ENCODE results near the gene RAB40C.

DNA sequence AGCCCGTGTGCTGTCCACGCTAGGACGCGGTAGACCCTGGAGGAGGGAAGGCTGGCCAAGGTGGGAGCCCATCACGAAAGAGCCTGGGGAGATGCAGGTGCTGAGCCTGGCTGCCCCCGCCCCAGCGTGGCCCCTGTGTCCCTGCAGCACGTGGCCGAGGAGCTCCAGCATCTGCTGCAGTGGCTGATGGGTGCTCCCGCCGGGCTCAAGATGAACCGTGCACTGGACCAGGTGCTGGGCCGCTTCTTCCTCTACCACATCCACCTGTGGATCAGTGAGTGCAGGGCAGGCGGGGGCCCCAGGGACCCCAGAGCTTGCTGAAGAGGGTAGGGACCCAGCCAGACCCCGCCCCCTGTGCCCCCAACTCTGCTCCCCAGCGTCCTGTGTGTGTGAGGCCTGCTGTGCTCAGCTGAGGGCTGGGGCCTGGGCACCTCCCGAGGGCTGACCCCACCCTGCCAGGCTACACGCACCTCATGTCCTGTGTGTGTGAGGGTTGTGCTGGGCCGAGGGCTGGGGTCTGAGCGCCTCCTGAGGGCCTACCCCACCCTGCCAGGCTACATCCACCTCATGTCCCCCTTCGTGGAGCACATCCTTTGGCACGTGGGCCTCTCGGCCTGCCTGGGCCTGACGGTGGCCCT is 11.5 kb upstream of the RAB40C start:
- TF ChIP-seq BACH2 (CRISPR knock-in tag; IDR thresholded peaks at IDR 0.05; ENCODE audit: borderline replicate concordance) (no peak), TCF4 (CRISPR knock-in tag; IDR thresholded peaks at IDR 0.05; ENCODE audit: borderline replicate concordance) (no peak)
- TF ChIP-seq, protein P1, sequence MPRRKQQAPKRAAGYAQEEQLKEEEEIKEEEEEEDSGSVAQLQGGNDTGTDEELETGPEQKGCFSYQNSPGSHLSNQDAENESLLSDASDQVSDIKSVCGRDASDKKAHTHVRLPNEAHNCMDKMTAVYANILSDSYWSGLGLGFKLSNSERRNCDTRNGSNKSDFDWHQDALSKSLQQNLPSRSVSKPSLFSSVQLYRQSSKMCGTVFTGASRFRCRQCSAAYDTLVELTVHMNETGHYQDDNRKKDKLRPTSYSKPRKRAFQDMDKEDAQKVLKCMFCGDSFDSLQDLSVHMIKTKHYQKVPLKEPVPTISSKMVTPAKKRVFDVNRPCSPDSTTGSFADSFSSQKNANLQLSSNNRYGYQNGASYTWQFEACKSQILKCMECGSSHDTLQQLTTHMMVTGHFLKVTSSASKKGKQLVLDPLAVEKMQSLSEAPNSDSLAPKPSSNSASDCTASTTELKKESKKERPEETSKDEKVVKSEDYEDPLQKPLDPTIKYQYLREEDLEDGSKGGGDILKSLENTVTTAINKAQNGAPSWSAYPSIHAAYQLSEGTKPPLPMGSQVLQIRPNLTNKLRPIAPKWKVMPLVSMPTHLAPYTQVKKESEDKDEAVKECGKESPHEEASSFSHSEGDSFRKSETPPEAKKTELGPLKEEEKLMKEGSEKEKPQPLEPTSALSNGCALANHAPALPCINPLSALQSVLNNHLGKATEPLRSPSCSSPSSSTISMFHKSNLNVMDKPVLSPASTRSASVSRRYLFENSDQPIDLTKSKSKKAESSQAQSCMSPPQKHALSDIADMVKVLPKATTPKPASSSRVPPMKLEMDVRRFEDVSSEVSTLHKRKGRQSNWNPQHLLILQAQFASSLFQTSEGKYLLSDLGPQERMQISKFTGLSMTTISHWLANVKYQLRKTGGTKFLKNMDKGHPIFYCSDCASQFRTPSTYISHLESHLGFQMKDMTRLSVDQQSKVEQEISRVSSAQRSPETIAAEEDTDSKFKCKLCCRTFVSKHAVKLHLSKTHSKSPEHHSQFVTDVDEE (CRISPR knock-in tag; IDR thresholded peaks at IDR 0.05), result no peak
- TF ChIP-seq, protein P2, sequence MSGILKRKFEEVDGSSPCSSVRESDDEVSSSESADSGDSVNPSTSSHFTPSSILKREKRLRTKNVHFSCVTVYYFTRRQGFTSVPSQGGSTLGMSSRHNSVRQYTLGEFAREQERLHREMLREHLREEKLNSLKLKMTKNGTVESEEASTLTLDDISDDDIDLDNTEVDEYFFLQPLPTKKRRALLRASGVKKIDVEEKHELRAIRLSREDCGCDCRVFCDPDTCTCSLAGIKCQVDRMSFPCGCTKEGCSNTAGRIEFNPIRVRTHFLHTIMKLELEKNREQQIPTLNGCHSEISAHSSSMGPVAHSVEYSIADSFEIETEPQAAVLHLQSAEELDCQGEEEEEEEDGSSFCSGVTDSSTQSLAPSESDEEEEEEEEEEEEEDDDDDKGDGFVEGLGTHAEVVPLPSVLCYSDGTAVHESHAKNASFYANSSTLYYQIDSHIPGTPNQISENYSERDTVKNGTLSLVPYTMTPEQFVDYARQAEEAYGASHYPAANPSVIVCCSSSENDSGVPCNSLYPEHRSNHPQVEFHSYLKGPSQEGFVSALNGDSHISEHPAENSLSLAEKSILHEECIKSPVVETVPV (CRISPR knock-in tag; IDR thresholded peaks at IDR 0.05), result no peak
- TF ChIP-seq, protein P3, sequence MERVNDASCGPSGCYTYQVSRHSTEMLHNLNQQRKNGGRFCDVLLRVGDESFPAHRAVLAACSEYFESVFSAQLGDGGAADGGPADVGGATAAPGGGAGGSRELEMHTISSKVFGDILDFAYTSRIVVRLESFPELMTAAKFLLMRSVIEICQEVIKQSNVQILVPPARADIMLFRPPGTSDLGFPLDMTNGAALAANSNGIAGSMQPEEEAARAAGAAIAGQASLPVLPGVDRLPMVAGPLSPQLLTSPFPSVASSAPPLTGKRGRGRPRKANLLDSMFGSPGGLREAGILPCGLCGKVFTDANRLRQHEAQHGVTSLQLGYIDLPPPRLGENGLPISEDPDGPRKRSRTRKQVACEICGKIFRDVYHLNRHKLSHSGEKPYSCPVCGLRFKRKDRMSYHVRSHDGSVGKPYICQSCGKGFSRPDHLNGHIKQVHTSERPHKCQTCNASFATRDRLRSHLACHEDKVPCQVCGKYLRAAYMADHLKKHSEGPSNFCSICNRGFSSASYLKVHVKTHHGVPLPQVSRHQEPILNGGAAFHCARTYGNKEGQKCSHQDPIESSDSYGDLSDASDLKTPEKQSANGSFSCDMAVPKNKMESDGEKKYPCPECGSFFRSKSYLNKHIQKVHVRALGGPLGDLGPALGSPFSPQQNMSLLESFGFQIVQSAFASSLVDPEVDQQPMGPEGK (CRISPR knock-in tag; IDR thresholded peaks at IDR 0.05; ENCODE audit: borderline replicate concordance), result no peak
